ENCODE results near the gene CRYZL1.
A peak's percentile ranks its signal among the peaks of the same experiment; 100 is the strongest.
"Not testable (repeated sequence)": the region's sequence is repeated elsewhere in the genome, so short reads cannot be mapped to it uniquely, and the experiment has no call there.

CRYZL1 gene

DNA sequence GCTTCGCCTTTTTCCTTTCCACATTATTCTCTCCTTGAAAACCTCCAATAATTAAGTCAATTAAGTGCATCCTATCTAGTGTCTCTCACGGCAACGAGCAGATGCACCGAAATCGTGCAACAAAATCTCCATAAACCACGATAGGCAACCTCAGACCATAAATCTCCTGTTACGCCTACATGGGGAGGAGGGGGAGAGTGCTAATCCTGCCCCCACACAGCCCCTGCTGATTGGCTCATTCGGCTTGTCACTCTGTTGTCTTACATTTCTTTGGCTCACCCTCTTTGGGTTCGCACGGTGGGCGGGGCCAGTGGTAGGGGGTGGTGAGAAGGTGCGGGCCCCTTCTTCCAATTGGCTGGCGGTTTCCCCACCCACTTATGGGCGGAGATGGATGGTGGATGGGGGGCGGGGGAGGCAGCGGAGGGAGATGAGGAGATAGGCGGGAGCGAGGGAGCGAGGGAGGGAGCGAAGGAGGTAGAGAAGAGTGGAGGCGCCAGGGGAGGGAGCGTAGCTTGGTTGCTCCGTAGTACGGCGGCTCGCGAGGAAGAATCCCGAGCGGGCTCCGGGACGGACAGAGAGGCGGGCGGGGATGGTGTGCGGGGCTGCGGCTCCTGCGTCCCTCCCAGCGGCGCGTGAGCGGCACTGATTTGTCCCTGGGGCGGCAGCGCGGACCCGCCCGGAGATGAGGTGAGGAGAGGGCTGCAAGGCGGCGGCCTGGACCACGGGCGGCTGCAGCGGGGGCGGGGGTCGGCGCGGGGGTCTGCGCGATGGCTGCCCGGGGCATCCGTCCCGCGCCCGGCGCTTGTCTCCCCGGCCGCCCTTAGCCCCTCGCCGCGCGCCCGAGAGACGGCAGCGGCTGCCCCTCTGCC, 720 bp upstream of the CRYZL1 start, which contains the start of gene ITSN1:
Gene ITSN1 (plus strand): TSS at position 475 of the 869 bp plus-strand sequence. CDS start 76,328 bp downstream, outside the sequence.
- peak; percentile 98 for DNase-seq (ENCODE audit: low read depth)
- TF ChIP-seq, protein P1, sequence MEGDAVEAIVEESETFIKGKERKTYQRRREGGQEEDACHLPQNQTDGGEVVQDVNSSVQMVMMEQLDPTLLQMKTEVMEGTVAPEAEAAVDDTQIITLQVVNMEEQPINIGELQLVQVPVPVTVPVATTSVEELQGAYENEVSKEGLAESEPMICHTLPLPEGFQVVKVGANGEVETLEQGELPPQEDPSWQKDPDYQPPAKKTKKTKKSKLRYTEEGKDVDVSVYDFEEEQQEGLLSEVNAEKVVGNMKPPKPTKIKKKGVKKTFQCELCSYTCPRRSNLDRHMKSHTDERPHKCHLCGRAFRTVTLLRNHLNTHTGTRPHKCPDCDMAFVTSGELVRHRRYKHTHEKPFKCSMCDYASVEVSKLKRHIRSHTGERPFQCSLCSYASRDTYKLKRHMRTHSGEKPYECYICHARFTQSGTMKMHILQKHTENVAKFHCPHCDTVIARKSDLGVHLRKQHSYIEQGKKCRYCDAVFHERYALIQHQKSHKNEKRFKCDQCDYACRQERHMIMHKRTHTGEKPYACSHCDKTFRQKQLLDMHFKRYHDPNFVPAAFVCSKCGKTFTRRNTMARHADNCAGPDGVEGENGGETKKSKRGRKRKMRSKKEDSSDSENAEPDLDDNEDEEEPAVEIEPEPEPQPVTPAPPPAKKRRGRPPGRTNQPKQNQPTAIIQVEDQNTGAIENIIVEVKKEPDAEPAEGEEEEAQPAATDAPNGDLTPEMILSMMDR (IDR thresholded peaks at IDR 0.05; ENCODE audit: control insufficient read depth, extremely low read depth, insufficient read depth): no peak
- H3K4me3 ChIP-seq (ENCODE audit: low read depth, low read length): peak within 1 kb of the TSS; percentile 73

DNA sequence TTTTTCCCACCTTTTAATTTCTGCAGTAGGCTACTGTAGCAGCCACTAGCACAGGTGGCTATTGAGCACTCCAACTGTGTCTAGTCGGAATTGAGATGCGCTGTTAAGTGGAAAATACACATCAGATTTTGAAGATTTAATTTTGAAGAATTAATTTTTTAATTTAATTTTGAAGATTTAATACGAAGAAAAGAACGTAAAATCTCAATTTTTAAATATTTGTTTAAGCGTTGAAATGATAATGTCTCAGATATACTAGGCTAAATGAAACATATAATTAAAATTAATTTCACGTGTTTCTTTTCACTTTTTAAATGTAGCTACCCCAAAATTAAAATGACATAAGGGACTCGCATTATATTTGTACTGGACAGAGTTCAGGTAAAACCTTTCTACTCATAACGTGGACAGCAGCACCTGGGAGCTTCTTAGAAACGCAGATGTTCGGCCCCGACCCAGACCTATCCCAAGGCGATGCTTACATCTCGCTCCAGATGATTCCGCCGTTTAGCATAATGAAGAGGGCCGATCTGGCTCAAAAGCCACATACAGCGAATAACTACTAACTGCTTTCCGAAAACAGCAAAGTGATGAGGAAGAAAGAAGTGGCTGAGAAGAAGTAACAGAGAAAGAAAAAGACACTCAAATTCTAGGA, 717 bp downstream of the CRYZL1 start:
- TF ChIP-seq, protein P1 (IDR thresholded peaks at IDR 0.05; ENCODE audit: control insufficient read depth, extremely low read depth, insufficient read depth): no peak
- DNase-seq (ENCODE audit: low read depth): peak; percentile 27
- H3K4me3 ChIP-seq (ENCODE audit: low read depth, low read length): peak overlapping the region; percentile 73

DNA sequence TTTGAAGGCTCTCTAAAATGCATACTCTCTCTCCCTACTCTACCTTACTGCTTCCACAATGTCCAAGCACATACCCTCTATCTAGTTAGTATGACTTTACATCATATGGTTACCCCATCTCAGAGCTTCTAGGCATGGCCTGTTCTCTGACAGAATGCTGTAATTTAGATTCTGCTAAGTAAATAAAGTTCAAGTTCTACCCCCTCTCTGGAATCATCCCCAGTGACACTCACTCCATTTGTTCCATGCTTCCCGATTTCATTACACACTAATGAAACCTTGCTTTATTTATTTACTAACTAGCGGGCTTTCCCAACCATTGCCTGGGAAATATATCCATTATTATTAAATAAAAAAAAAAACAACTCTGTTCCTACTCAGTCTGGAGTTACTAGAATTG, 7.3 kb downstream of the CRYZL1 start:
- no peak for DNase-seq (ENCODE audit: low read depth)
- H3K4me3 ChIP-seq (ENCODE audit: low read depth, low read length): no peak overlapping the region
- TF ChIP-seq, protein P1 (IDR thresholded peaks at IDR 0.05; ENCODE audit: control insufficient read depth, extremely low read depth, insufficient read depth): no peak

DNA sequence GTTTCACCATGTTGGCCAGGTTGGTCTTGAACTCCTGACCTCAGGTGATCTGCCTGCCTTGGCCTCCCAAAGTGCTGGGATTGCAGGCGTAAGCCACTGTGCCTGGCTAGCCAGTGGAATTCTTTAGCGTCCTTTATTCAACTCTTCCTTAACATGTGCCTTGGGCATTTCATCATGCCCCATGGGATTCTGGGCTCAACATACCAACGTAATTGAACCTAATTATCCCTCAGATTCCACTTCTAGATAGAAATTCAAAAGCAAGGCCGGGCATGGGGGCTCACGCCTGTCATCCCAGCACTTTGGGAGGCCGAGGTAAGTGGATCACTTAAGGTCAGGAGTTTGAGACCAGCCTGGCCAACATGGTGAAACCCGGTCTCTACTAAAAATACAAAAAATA, 15.4 kb downstream of the CRYZL1 start:
- not testable (repeated sequence) for H3K4me3 ChIP-seq (ENCODE audit: low read depth, low read length); DNase-seq (ENCODE audit: low read depth)

DNA sequence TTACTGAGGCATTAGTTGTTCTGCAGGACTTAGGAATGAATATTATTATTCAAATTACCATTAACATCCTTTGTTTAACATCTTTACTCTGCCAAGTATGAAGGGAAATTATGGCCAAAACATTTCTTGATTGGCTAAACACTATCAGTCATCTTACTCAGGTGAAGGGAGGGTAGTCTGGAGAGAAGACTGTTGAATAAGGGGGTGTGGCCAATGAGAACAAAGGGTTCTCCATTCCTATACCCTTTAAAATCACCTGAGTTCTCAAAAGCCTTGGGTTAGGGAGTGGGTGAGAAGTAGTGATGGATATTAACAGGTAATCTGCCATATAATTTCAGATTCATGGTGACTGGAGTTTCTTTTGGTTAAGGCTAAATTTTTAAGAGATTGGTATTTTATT, 19.3 kb downstream of the CRYZL1 start:
- H3K4me3 ChIP-seq (ENCODE audit: low read depth, low read length): no peak overlapping the region
- TF ChIP-seq, protein P1 (IDR thresholded peaks at IDR 0.05; ENCODE audit: control insufficient read depth, extremely low read depth, insufficient read depth): no peak
- no peak for DNase-seq (ENCODE audit: low read depth)

DNA sequence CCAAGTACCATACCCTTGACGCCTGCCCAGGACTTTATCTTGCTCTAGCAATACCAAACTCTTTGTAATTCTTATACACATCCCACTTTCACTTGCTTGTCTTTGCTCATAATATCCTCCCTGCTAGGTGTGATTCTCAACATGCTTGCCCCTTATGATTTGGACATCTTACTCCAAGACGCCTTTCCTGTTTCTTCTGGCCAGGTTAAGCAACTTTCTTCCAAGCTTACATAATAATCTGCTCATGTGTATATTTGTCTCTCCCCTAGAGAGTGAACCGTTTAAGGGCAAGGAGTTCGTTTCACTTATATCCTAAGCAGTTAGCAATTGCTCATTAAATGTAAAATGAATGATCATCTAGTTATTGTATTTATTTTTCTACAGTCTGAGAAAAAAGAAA, 21.8 kb downstream of the CRYZL1 start:
- no peak overlapping the region for H3K4me3 ChIP-seq (ENCODE audit: low read depth, low read length)
- TF ChIP-seq, protein P1 (IDR thresholded peaks at IDR 0.05; ENCODE audit: control insufficient read depth, extremely low read depth, insufficient read depth): no peak
- DNase-seq (ENCODE audit: low read depth): no peak

DNA sequence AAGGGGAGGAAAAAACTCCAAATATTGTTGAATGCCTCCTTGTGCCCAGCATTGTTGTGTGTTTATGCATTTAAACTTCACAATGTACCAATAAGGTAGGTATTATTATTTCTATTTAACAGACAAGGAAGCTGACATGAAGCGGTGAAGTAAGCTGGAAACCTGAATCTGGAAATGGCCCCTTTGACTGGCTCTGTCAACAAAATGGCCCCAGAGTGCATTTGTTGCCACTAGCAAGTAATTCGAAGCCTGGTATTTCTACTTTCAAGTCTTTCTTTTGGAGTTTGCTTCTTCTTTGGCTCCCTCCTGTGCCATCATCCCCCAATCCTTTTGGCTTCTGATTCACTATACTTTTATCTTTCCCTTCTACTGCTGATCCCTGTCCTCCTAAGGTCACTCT, 23.1 kb downstream of the CRYZL1 start:
- DNase-seq (ENCODE audit: low read depth): no peak
- no peak overlapping the region for H3K4me3 ChIP-seq (ENCODE audit: low read depth, low read length)
- TF ChIP-seq, protein P1 (IDR thresholded peaks at IDR 0.05; ENCODE audit: control insufficient read depth, extremely low read depth, insufficient read depth): no peak

DNA sequence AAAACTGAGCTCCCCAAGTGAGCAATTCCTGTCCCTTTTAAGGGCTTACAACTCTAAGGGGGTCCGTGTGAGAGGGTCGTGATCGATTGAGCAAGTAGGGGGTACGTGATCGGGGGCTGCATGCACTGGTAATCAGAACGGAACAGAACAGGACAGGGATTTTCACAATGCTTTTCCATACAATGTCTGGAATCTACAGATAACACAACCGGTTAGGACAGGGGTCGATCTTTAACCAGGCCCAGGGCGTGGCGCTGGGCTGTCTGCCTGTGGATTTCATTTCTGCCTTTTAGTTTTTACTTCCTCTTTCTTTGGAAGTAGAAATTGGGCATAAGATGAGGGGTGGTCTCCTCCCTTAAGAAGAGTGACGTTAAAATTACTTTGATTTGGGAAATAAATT, 24.0 kb downstream of the CRYZL1 start:
- DNase-seq (ENCODE audit: low read depth); H3K4me3 ChIP-seq (ENCODE audit: low read depth, low read length): not testable (repeated sequence)

All from LNCaP clone FGC (cell line).